ENCODE data around the gene KLHL1. TPM values are rescaled to one million over a fixed set of nuclear protein-coding genes. Genes with fewer than 3 reads are reported as not detected.
"Not testable (repeated sequence)": the region's sequence is repeated elsewhere in the genome, so short reads cannot be mapped to it uniquely, and the experiment has no call there.

KLHL1 gene, protein sequence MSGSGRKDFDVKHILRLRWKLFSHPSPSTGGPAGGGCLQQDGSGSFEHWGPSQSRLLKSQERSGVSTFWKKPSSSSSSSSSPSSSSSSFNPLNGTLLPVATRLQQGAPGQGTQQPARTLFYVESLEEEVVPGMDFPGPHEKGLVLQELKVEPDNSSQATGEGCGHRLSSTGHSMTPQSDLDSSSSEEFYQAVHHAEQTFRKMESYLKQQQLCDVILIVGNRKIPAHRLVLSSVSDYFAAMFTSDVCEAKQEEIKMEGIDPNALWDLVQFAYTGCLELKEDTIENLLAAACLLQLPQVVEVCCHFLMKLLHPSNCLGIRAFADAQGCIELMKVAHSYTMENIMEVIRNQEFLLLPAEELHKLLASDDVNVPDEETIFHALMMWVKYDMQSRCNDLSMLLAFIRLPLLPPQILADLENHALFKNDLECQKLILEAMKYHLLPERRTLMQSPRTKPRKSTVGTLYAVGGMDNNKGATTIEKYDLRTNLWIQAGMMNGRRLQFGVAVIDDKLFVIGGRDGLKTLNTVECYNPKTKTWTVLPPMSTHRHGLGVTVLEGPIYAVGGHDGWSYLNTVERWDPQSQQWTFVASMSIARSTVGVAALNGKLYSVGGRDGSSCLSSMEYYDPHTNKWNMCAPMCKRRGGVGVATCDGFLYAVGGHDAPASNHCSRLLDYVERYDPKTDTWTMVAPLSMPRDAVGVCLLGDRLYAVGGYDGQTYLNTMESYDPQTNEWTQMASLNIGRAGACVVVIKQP
- not detected for polyA plus RNA-seq (2013, experiment 1 of 2)
- not detected for polyA plus RNA-seq (2013, experiment 2 of 2)

DNA sequence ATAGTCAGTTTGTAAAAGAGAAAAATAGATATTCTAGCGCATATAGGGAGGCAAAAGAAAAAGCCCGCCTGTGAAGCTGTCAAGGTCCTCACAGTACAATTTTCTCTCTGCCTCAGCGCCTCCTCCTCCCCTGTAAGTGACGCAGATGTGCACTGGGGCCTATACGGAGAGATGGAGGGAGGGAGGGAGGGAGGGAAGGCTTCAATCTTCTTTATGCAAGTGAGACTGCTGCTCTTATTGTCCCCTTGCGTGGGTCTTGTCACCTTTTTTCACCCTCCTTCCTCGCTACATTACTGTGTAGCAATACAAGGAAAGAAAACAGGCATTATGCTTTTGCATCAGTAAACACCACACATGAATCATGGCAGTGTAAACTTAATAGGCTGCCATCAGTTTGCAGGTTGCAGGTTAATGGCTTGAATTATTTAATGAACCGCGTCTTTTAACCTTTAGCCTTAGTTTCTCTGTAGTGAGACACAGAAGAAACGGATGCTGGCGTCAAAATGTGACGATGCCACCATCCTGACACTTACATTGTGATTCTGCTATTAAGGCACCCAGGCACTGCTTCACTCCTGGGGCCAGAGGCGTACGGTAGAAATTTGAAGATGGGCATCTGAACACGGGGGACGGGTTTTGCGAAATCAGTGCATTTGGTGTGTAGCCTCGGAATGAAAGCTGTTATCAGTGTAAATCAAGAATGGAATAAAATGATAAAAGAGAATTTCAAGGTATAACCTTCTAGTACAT lies at the start of gene KLHL1:
Gene KLHL1, minus strand, starts transcription at position 97 of the 750 bp plus-strand sequence. CDS start 753 bp downstream, outside the sequence.
- Histone ChIP-seq H3K36me3 (ENCODE audit: insufficient read depth, low read length) (no peaks in the 10 kb centered on the region), H3K9ac (ENCODE audit: low read depth, low read length) (no peak within 1 kb of the TSS), H3K9me3 (ENCODE audit: insufficient read depth, low read depth, low read length) (no peaks in the 10 kb centered on the region), H3K27ac (ENCODE audit: low read depth, low read length) (no peak within 1 kb of the TSS), H3K4me3 (ENCODE audit: low read length) (peak within 1 kb of the TSS; percentile 53), H3K27me3 (ENCODE audit: insufficient read depth, low read length) (peaks cover 62% of the 10 kb centered on the region), H3K4me1 (ENCODE audit: insufficient read depth, low read length) (0 out of 2 replicates have a peak, but pooled peaks cover 3% of the 10 kb centered on the region)
- whole genome bisulfite sequencing = 81% methylated on average over 16 of the region's 18 CpGs

GRCh38 chr13:70142658-70143057 lies 34.4 kb upstream of the KLHL1 start:
- H3K9me3 ChIP-seq (ENCODE audit: insufficient read depth, low read depth, low read length); H3K4me3 ChIP-seq (ENCODE audit: low read length); H3K36me3 ChIP-seq (ENCODE audit: insufficient read depth, low read length); H3K9ac ChIP-seq (ENCODE audit: low read depth, low read length); H3K27me3 ChIP-seq (ENCODE audit: insufficient read depth, low read length); H3K4me1 ChIP-seq (ENCODE audit: insufficient read depth, low read length); H3K27ac ChIP-seq (ENCODE audit: low read depth, low read length): not testable (repeated sequence)
- WGBS = 97% methylated on average over 12 of the region's 12 CpGs

GRCh38 chr13:70128098-70128497 lies 19.8 kb upstream of the KLHL1 start:
- H3K9ac ChIP-seq (ENCODE audit: low read depth, low read length) = no peak overlapping the region
- no peaks in the 10 kb centered on the region for H3K36me3 ChIP-seq (ENCODE audit: insufficient read depth, low read length)
- H3K27ac ChIP-seq (ENCODE audit: low read depth, low read length) = no peak overlapping the region
- no peaks in the 10 kb centered on the region for H3K27me3 ChIP-seq (ENCODE audit: insufficient read depth, low read length)
- 83% methylated on average over 1 of the region's 2 CpGs for WGBS
- no peak overlapping the region for H3K4me3 ChIP-seq (ENCODE audit: low read length)
- H3K4me1 ChIP-seq (ENCODE audit: insufficient read depth, low read length) = 0 out of 2 replicates have a peak, but pooled peaks cover 3% of the 10 kb centered on the region
- H3K9me3 ChIP-seq (ENCODE audit: insufficient read depth, low read depth, low read length) = no peaks in the 10 kb centered on the region

DNA sequence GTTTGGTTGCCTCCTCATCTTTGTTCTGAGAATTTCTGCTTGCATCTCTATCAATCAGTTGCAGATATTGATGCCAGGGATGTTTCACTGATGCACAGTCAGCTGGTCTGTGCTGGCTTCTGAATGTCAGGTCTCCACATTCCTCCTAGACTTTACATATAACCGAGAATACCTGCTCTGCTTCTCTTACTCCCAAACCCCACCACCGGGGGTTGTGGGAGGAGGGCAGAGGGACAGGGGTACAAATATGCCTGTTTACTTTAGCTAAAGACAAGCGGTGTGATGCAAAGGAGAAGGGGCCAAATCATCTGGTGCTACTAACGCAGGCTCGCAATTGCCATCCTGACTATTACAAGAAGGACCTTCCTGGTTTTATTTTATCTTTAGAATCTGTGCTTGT lies 17.4 kb upstream of the KLHL1 start:
- no peak overlapping the region for H3K9ac ChIP-seq (ENCODE audit: low read depth, low read length)
- no peaks in the 10 kb centered on the region for H3K9me3 ChIP-seq (ENCODE audit: insufficient read depth, low read depth, low read length)
- H3K4me1 ChIP-seq (ENCODE audit: insufficient read depth, low read length) = 0 out of 2 replicates have a peak, but pooled peaks cover 3% of the 10 kb centered on the region
- no peak overlapping the region for H3K27ac ChIP-seq (ENCODE audit: low read depth, low read length)
- 89% methylated on average over 4 of the region's 5 CpGs for WGBS
- H3K36me3 ChIP-seq (ENCODE audit: insufficient read depth, low read length) = no peaks in the 10 kb centered on the region
- no peaks in the 10 kb centered on the region for H3K27me3 ChIP-seq (ENCODE audit: insufficient read depth, low read length)
- H3K4me3 ChIP-seq (ENCODE audit: low read length) = no peak overlapping the region

GRCh38 chr13:70117338-70117905 lies 9.2 kb upstream of the KLHL1 start:
- Histone ChIP-seq H3K27me3 (ENCODE audit: insufficient read depth, low read length) (no peaks in the 10 kb centered on the region), H3K9ac (ENCODE audit: low read depth, low read length) (no peak overlapping the region), H3K36me3 (ENCODE audit: insufficient read depth, low read length) (no peaks in the 10 kb centered on the region), H3K27ac (ENCODE audit: low read depth, low read length) (no peak overlapping the region), H3K4me3 (ENCODE audit: low read length) (no peak overlapping the region), H3K9me3 (ENCODE audit: insufficient read depth, low read depth, low read length) (no peaks in the 10 kb centered on the region), H3K4me1 (ENCODE audit: insufficient read depth, low read length) (no peaks in the 10 kb centered on the region)
- 86% methylated on average over 2 of the region's 2 CpGs for WGBS

DNA sequence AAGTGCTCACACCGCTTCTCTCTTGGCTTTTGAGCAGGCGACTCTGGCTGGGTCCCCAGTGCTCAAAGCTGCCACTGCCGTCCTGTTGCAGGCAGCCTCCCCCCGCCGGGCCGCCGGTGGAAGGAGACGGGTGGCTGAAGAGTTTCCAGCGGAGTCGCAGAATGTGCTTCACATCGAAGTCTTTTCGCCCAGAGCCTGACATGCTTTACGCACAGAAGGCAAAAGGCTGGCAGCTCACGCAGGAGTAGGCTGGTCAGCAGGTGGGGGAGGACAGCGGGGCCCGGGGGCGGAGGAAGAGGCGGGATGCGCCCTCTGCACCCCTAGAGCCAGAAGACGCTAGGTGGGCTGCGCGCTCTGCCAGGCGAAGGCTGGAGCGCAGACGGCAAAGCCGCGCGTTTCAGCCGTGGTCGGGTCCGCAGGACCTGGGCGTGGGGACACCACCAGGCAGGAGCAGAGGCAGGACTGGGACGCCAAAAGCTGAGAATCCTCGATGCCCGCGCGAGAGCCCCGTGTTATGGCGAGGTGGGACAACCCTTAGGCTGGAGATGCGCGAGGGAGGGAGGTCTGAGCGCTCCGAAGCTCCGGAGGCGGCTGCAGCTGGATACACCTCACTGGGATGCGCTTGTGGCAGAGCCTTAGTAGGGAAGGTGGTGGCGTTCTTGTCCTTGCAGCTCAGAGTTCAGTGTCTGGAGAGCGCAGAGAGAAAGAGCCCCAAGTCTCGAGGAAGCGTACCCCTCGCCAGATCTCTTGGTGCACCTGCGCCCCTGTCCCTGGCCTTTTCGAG lies 562 bp downstream of the KLHL1 start, which contains the start of gene ATXN8OS:
Gene ATXN8OS, plus strand, starts transcription at position 329 of the 784 bp plus-strand sequence.
- Histone ChIP-seq H3K36me3 (ENCODE audit: insufficient read depth, low read length) (no peaks in the 10 kb centered on the region), H3K27me3 (ENCODE audit: insufficient read depth, low read length) (peaks cover 62% of the 10 kb centered on the region), H3K4me1 (ENCODE audit: insufficient read depth, low read length) (0 out of 2 replicates have a peak, but pooled peaks cover 3% of the 10 kb centered on the region), H3K4me3 (ENCODE audit: low read length) (peak within 1 kb of the TSS; percentile 53), H3K9me3 (ENCODE audit: insufficient read depth, low read depth, low read length) (no peaks in the 10 kb centered on the region), H3K9ac (ENCODE audit: low read depth, low read length) (no peak within 1 kb of the TSS), H3K27ac (ENCODE audit: low read depth, low read length) (no peak within 1 kb of the TSS)
- 7% methylated on average over 53 of the region's 53 CpGs for WGBS

GRCh38 chr13:70107125-70107497 lies 1.1 kb downstream of the KLHL1 start:
- Histone ChIP-seq H3K27ac (ENCODE audit: low read depth, low read length) (no peak overlapping the region), H3K4me3 (ENCODE audit: low read length) (peak overlapping the region; percentile 53), H3K9ac (ENCODE audit: low read depth, low read length) (no peak overlapping the region), H3K27me3 (ENCODE audit: insufficient read depth, low read length) (peaks cover 62% of the 10 kb centered on the region), H3K4me1 (ENCODE audit: insufficient read depth, low read length) (0 out of 2 replicates have a peak, but pooled peaks cover 3% of the 10 kb centered on the region), H3K36me3 (ENCODE audit: insufficient read depth, low read length) (no peaks in the 10 kb centered on the region), H3K9me3 (ENCODE audit: insufficient read depth, low read depth, low read length) (no peaks in the 10 kb centered on the region)
- 39% methylated on average over 9 of the region's 9 CpGs for WGBS

DNA sequence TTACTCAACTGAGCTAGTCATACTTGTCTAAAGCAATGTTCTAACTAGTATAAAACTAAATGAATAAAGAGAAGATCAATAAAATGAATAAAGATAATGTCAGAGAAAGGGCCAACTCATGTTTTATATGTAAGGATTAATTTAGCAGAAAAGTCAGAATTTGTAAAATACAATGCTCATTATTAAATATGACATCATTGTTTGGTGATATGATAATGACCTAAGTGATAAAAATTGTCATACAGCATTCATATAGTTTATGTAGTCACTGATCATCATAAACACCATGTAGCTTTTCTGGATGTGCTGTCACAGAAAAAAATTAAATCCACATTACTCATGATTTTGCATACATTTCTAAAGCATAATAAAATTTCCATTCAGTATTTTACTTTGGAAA lies 3.8 kb downstream of the KLHL1 start:
- Histone ChIP-seq H3K4me3 (ENCODE audit: low read length) (no peak overlapping the region), H3K36me3 (ENCODE audit: insufficient read depth, low read length) (no peaks in the 10 kb centered on the region), H3K27ac (ENCODE audit: low read depth, low read length) (no peak overlapping the region), H3K4me1 (ENCODE audit: insufficient read depth, low read length) (0 out of 2 replicates have a peak, but pooled peaks cover 3% of the 10 kb centered on the region), H3K9ac (ENCODE audit: low read depth, low read length) (no peak overlapping the region), H3K9me3 (ENCODE audit: insufficient read depth, low read depth, low read length) (no peaks in the 10 kb centered on the region), H3K27me3 (ENCODE audit: insufficient read depth, low read length) (peaks cover 47% of the 10 kb centered on the region)

- WGBS = no CpG with 5 or more reads among the region's 1 CpG
- Histone ChIP-seq H3K9ac (ENCODE audit: low read depth, low read length) (no peak overlapping the region), H3K4me1 (ENCODE audit: insufficient read depth, low read length) (no peaks in the 10 kb centered on the region), H3K27me3 (ENCODE audit: insufficient read depth, low read length) (no peaks in the 10 kb centered on the region; the same call in 1 of the 2 replicates), H3K27ac (ENCODE audit: low read depth, low read length) (no peak overlapping the region), H3K9me3 (ENCODE audit: insufficient read depth, low read depth, low read length) (no peaks in the 10 kb centered on the region), H3K4me3 (ENCODE audit: low read length) (no peak overlapping the region), H3K36me3 (ENCODE audit: insufficient read depth, low read length) (no peaks in the 10 kb centered on the region)
These were observed 9.6 kb downstream of the KLHL1 start for GRCh38 chr13:70098669-70099068.

GRCh38 chr13:70090036-70090723 lies 18.1 kb downstream of the KLHL1 start:
- Histone ChIP-seq H3K27ac (ENCODE audit: low read depth, low read length) (no peak overlapping the region), H3K4me3 (ENCODE audit: low read length) (no peak overlapping the region), H3K9me3 (ENCODE audit: insufficient read depth, low read depth, low read length) (no peaks in the 10 kb centered on the region), H3K4me1 (ENCODE audit: insufficient read depth, low read length) (peaks cover 13% of the 10 kb centered on the region), H3K27me3 (ENCODE audit: insufficient read depth, low read length) (no peaks in the 10 kb centered on the region), H3K36me3 (ENCODE audit: insufficient read depth, low read length) (no peaks in the 10 kb centered on the region), H3K9ac (ENCODE audit: low read depth, low read length) (no peak overlapping the region)
- WGBS = 83% methylated on average over 1 of the region's 2 CpGs

All from HUES64 (cell line).